Activated T-cell treated with anti-CD3 and anti-CD28 coated beads for 4 hours (primary cell): ENCODE measurements around the gene JARID2.

ENCODE experiments used
- DNase-seq: peaks from one replicate; pipeline ENCODE4 v3.0.0-alpha.2; 2020

Gene JARID2

DNA sequence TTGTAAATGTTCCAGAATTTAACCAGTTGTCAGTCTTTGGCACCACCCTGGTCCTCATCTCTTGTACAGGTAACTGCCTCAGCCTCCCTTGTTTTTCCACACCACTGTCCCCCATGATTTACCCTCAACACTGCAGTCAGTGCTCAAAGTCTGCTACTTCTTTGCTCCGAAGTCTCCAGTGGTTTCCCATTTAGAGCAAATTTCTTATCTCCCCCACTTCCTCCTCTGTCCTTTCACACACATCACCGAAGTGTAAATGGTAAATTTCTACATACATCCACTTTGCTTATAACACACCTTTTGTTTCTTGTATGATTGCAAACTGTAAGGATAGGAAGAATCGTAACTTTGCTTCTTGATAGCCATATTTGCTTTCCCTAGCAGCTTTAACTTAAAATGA lies 115.3 kb downstream of the JARID2 start:
- DNase-seq = no peak

DNA sequence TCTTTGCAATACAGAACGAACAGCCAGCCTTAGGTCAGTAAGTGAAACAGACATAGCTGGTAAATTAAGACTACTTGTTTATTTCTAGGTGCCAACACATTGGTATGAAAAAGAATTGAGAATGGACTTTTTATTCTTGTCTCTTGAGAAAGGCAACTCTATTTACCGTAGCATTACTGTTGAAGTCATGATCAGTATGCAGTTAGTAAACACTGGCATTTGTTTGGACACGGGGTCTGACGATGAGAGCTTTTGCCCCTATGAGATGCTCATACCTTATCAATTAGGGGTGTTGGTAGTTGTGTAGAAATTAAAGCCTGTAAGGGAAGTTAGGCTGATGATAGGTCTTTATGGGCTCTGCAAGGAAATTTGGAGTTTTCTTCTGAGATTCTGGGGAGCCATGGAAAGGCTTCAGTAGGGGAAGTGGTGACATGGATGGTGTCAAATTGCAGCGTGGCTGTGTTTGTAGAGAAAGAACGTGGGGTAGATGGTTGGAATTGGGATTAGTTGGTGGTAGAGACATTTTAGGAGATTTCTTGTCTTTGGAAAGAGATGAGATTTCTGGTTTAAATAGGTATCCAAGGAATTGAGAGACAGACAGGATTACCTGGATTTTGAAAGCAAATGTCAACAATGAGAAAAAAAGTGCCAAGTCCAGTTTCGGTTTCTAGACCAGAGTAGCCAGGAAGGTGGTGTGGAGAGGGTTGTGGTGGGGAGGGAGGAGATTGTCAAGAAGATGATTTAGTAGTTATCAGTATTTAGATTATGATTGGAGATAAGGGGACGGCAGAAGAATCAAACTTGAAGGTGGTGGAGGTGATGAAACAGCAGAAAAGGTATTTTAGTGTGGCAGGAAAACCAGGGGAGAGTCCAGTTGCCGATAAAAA lies 116.6 kb downstream of the JARID2 start:
- no peak for DNase-seq

DNA sequence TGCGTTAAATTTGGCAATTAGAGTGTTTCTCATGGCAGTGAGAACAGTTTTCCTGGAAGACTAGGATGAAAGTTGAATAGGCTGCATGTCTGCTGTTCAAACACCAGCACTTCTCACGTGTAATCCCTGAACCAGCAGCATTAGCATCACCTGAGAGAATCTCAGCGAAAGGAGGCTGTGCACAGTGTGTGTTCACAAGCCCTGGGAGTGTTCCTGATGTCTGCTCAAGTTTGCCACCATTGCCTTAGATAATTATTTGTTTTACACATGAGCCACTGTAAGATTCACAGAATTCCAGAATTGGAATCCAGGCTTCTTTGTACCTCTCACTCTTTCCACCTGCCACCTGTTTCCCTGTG lies 117.3 kb downstream of the JARID2 start:
- DNase-seq = no peak

DNA sequence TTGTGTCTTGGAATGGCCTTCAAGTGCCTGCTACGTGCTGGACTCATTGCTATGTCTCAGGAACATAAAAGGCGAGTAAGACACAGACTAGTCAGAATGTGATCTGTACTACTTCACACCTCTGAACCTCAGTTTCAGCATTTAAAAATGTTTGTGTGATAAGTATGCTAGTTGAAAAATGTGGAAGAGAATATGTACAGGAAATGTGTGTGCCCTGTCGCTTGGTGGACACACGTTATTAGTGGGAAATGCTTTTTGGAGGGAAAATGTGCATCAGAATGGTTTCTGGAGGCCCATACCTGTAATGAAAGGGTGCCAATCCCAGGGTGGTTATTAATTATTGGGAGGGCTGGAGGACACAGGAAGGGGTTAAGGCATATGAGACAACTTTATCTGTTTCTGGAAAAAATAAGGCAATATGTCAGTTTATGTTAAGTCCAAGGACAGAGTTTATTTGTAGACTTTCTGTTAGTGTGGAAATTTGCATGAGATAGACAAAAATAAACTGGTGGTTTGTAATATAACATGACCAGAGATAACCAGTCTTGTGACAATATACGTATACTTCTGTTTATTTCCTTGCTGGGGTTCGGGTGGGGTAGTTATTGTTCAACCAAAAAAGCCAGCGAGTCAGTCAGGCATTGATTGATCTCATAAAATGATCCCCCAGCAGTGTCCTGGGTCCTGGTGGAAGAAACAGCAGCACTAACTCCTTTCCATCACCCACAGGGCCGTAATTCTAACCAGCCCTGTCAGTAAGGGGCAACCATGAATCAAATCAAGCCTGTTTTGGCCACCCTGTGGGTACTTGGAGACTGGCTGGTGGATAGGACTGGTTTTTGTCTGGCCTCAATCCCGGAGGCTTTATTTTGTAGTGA lies 117.9 kb downstream of the JARID2 start:
- DNase-seq = no peak

DNA sequence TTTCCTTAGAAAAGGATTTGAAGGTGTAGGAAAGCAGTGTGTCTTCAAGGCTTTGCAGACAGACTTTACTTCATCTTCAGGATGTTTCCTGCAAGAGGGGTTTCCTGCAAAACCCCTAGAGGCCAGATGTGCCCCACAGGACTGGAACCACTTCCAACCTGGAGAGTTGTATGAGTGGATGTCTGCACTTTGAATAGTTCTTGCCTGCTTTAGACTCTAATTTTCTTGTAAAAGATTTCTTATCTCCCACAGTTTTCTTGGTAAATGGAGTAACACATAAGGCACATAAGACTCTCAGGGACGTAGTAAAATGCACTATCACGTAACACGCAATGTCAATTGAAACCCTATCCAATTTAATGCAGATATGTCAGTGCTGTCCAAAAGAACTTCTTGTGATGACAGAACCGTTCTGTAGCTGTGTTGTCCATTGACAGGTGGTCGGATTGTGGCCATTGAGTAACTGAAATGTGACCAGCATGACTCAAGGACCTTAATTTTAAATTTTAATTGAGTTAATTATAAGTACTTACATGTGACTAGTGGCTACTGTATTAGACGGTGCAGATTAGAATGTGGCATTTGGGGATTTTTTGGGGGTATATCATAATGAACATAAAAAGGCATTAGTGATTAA lies 118.7 kb downstream of the JARID2 start:
- DNase-seq = no peak

DNA sequence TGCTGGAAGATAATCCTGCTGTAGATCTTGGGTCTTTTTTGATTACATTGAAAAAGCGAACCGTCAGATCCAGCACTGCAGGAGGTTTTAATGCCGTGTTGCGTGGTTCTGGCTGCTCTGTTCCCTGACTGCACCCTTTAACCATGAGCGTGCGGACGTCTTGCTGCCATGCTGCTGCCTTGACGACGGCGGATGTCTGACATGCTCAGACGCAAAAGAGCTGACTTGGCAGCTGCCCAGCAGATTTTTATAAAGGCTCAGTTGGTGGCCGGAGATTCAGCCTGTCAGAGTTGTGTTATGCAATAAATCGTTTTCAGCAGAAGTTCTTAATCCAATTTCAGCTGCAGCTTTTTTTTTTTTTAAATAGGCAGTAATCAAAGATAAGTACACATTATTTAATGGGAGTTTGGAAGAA lies 119.4 kb downstream of the JARID2 start:
- DNase-seq = no peak

DNA sequence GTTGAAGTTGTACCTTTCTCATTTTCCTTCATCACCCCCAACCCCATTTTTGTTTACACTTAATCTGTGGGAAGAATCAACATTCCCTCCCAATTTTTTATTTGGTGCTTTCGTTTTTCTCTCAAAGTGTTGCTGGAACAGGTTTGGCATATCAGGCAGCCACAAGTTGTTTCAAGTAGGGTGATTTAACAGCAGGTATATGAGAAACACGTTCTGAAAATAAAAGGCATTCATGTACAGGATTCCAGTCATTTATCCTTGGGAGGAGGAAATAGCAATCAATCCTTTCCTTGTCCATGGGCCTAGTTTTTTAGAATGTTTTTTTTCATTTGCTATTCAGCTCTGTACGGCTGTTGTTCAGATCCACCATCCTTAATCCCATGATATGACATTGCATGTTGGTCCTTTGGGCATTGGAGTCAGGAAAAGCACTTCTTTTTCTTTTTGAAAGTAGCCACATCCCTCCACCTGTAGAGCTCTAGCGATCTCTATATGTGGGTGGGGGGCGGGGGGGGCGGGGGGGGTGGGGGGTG lies 120.2 kb downstream of the JARID2 start:
- DNase-seq = no peak

DNA sequence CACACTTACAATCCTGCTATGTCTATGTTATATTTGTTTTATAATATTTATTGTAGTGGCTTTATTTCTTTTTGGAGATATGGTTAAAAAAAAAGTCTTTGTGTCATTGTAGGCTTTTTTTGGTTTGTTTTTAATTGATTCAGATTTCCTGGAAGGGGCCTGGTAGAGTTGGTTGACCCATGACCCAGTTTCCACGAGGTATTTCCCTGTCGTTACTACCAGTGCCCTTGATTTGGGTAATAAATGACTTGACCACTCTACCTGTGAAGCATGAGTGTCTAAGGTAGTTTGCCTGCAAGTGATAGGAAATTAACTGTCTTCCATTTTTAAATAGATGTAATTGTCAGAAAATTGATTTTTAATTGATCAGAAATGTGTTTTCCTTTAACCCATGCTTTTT lies 121.0 kb downstream of the JARID2 start:
- no peak for DNase-seq

DNA sequence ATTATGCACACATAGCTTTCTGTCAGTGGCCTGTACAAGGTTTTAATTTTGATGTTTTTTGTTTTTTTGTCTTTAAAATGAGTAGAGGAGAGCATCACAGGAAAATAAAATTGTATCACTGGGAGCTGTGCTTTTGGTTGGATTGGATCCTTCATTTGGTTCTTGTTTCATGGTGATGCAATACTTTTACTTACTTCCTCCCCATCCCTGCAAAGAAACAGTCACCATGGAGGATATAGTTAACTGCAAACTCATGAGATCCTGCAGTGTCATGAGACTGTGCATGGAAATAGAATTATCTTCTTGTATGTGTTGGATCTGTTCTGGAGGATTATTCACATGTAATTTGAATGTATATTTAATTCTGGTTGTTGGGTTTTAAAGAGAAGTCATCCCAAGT lies 122.3 kb downstream of the JARID2 start:
- DNase-seq = no peak

DNA sequence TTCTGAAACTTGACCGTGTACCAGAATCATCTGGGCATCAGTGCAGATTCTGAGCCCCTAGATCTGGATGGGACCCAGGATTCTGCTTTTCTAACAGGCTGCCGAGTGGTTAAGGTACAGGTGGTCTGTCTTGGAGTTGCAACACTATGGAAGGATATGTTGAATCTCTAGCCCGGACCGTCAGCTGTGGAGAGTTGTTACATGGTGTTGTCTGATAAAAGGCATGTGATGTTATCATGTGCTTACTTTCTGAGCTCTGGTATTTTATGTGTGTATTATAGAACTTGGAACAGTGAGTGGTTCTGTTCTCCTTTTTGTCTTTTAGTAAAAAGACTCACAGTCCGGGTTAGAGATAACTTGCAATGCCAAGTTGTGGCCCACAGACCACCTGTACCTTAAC lies 123.0 kb downstream of the JARID2 start:
- DNase-seq = no peak

DNA sequence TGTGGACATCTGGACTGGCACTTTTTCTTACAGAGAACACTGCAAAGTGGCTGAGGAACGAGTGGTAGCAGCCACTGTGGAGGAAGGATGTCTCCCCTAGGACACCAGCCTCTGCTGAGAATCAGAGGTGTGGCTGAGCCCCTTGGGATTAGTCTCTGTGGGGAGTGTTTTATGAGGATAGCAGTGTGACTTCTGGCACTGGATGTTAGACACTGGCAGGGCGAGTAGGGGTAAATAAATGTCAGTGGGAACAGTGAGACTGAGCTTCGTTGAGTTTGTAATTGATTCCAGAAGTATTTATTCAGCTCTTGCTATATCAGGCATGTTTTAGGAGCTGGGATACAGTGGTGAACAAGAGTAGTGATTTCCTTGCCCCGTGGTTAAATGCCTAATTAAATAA lies 124.0 kb downstream of the JARID2 start:
- DNase-seq = no peak

DNA sequence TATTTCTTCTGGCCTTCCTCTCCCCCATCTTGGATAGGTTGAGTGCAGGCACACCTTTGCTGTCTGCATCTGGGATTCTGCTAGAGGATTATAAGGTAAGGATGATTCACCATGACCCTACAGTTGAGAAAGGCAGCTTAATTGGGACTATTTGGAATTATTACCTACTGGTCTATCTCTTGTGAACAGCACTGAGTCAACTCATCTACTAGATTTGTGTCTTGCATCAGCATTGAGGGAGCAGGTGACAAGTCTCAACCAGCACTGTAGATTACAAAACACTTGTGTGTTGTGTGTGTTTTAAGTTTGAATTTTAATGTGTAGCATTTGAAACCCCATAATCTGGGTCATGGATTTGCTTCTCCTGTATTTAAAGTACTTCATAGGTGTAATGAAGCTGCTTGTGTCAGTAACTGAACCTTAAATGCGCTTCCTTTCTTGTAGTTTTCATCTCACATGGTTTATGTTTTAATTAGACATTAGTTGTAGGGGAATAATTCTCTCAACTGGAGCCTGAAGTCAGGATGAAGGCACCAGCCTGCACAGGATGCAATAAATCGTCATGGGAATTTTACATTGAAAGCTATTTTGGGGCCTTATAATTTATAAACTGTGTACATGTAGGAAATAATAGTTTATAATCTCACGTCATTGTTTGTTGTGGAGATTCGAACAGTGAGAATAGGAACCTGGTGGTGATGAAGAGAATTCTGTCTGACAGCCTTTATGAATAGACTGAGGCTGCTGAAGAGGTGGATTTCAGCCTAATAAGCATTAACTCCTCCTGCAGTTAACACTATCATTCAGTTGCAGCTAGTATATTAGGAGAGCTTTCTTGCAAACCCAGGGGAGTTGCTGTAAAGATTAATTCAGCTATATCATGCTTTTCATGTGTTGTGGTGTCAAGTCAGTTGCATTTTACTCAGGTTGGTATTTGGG lies 125.1 kb downstream of the JARID2 start:
- no peak for DNase-seq

DNA sequence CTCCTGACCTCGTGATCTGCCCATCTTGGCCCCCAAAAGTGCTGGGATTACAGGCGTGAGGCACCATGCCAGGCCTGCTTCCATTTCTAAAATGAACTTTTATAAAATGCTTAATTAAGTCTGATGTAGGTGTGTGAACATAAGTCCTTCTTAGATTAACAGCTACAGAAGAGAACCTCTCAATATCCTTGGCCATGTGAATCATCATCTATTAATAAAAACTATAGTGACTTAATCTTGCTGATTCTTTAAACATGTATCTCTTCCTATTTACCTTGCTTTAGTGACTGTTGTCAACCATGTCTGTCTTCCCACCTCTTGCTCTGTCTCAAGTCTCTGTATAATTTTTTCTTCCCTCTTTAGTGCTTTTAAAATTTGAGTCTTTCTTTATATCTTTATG lies 127.1 kb downstream of the JARID2 start:
- no peak for DNase-seq

DNA sequence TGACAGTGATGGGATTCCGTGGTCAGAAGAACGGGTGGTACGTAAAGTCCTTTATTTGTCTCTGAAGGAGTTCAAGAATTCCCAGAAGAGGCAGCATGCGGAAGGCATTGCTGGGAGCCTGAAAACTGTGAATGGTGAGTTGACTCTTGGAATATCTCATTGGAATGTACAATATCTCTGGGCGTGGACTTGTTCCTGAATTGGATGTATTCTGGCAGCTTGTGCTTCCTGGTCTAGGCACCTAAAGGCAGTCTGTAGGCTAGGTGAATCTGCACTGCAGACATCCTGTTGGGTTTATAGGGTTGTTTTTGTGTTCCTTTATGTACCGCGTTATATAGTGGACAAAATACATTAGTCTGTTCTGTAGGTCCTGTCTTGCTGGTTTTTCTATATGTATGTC lies 128.2 kb downstream of the JARID2 start:
- DNase-seq = no peak

DNA sequence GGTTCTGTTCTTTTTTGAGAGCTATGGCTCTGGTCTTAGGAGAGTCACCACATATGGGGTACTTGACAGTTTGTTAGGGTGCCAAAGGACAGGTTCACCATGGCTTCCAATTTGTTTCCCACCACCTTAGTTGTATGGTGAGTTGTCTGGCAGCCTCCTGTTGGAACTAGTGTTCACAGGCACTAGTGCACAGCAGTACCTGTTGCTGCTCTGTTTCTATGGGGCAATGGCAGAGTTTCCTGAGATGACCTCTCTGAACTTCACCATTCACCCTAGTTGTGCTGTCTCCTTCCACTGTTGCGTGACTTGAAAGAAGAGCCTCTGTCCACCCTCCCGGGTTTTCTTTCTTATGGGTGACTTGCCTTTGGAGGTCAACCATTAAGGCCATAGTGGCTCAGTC lies 129.1 kb downstream of the JARID2 start:
- no peak for DNase-seq

DNA sequence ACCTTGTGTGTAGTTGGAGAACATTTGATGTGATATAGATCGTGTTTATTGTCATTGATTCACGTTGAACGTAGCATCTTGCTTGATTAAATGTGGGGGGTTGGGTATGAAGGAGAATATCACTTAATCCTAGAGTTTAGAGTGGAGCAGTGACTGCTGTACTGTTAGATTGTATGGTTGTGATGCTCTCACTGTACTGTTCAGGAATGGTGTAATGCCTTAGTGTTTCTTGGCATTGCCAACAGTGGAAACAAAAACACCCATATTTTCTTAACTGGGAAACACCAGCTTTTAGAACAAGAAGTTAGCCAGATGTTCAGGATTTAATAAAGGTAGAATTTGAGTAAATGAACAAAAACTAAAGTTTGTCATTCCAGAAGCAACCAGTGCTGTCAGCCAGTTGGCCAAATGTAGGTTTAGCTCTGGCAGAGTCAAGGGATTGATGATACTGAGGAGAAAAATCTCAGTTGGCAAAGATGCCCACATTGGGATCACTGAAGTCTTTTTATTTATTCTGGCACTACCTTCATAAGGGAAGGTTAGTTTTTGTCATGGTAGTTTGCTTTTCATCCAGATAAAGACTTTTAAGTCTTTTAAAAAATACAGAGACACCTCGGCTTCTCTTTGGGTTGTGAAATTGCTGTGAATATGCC lies 129.9 kb downstream of the JARID2 start:
- no peak for DNase-seq

DNA sequence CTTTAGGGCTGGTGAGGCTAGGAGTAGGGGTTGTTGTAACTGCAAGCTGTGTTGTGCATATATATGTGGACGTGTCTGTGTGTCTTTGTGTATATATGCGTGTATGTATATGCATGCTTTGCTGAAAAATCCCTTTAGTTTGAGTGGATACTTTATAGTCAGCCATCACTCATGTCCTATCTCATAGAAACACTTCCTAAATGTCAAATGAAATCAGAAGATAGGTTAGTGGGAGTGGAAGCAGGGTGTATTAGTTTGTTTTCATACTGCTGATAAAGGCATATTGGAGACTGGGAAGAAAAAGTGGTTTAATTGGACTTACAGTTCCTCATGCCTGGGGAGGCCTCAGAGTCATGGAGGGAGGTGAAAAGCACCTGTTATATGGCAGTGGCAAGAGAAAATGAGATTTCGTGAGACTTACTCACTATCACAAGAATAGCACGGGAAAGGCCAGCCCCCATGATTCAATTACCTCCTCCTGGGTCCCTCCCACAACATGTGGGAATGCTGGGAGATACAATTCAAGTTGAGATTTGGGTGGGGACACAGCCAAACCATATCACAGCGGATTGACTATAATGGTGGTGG lies 131.1 kb downstream of the JARID2 start:
- no peak for DNase-seq

DNA sequence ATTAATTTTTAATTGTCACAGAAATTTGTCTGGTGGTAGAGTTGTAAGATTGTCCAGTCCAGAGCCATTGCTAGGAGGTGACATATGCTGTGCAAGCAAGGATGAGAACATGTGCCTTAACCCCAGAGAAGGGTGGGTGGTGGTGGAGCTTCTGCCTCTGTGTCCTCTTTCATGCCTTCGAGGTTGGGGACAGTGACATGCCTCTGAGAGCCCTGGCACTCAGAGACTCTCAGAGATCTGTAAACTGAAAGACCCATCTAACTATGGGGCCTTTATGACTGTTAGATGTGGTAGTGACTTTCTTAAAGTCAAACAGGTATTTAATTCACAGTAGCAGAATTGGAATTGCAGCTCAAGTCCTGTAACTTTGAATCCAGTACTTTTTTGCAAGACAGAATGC lies 132.4 kb downstream of the JARID2 start:
- DNase-seq = no peak

DNA sequence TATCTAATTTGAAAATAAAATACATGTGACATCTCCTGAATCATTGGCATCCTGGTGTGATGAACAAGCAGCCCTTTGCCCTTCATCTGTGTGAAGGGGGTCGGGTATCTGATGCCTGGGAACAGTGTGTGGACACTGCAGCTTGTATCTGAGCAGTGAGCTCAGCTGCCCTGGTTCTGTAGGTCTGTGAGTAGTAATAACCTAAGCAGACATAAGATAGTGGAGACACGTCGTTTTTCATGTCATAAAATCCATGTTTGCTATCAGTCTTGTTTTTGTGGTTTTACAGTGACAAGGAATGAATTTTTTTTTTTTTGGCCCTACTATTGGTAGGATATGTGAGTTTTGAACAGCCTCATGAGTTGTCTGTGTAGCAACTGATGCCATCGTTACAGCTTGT lies 133.0 kb downstream of the JARID2 start:
- no peak for DNase-seq

DNA sequence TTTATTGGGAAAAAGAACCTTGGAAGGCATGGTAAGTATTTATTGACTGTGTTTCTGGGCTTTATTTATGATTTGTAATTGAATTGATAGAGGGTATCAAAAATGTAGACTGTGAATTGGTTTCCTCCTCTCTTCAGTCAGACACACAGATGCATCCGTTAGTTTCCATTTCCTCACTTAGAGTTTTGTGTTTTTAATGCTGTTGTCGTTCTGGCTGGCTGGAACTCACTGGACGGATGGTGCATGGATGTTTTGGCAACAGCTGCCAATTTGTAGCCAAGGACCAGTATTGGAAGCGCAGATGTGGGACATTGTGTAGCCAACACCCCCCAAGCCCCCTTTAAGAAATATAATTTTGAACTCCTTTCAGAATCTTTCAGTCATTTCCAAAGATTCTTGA lies 134.5 kb downstream of the JARID2 start:
- DNase-seq = no peak

DNA sequence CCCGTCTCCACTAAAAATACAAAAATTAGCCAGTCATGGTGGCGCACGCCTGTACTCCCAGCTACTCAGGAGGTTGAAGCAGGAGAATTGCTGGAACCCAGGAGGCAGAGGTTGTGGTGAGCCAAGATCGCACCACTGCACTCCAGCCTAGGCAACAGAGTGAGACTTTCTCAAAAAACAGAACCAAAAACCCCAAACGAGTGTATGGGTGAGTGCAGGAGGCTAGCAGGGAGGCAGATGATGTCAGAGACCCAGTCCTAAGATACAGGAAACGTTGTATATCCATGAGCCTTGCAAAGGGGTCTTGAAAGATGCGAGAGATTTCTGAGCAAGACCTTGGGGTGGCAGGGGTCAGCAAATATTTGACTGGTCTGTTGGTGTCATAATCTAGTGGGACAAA lies 136.2 kb downstream of the JARID2 start:
- no peak for DNase-seq
